Left lung (tissue), 10 donors: ENCODE results near the gene ARHGAP28. TPM values are rescaled to one million over a fixed set of nuclear protein-coding genes. Genes with fewer than 3 reads are reported as not detected.

Experiments
- ATAC-seq: fragments of 200-7000 bp; cut with Tn5 transposase; one replicate; pipeline ENCODE4 v1.9.1; 2020; ENCODE audit warnings: moderate library complexity
- DNase-seq, 4 donors: peaks; one replicate each; pipeline ENCODE4 v3.0.0-alpha.2; 2013 to 2020
- H3K27ac ChIP-seq, 2 donors: fragments of 200-600 bp; sonication (generic) in 1 of 2; one replicate each; pipeline versions ENCODE4 v1.5.0 to v1.8.0; 2020 to 2021
- H3K27me3 ChIP-seq, 2 donors: fragments of 200-600 bp; sonication (generic) in 1 of 2; one replicate each; pipeline versions ENCODE4 v1.5.0 to v1.8.0; 2020 to 2021
- H3K36me3 ChIP-seq, 2 donors: fragments of 200-600 bp; sonication (generic) in 1 of 2; one replicate each; pipeline versions ENCODE4 v1.5.0 to v1.8.0; 2020 to 2021
- H3K4me1 ChIP-seq, 2 donors: fragments of 200-600 bp; one replicate each; pipeline ENCODE4 v1.8.0; 2021
- H3K4me3 ChIP-seq, 2 donors: fragments of 200-600 bp; sonication (generic) in 1 of 2; one replicate each; pipeline versions ENCODE4 v1.5.0 to v1.8.0; 2020 to 2021; ENCODE audit warnings: mild to moderate bottlenecking in 1 of 2
- H3K9me3 ChIP-seq, 2 donors: fragments of 200-600 bp; sonication (generic) in 1 of 2; one replicate each; pipeline versions ENCODE4 v1.5.0 to v1.8.0; 2020 to 2021
- intact Hi-C, 2 donors: fragments of 100-400 bp; cut with DNase I; formaldehyde crosslinking; loops; one replicate each; pipeline versions ENCODE4 v1.11.2 to v1.14.2; 2022
- polyA plus RNA-seq, 6 donors: library from polyadenylated mRNA; unstranded; fragments of 120-200 nt; gene quantifications; one replicate each; pipeline ENCODE4 v1.2.1, GENCODE V29; 2013; ENCODE audit not compliant: insufficient read length in 6 of 6
- total RNA-seq, 2 donors: library from RNA; stranded (reverse); fragmentation: NEBNext Ultra II Directional; extraction: Animal tissue kit (Norgen Biotek cat#: 25700); gene quantifications; one replicate each; pipeline ENCODE4 v1.2.1, GENCODE V29; 2021
- TF ChIP-seq, protein P1 (sequence below), 2 donors: fragments of 200-600 bp; sonication (generic) in 1 of 2; IDR thresholded peaks; one replicate each; pipeline versions ENCODE4 v1.5.0 to v1.8.0; 2021; ENCODE audit warnings: antibody characterized with exemption in 2 of 2
- donor health status: DM: no; HTN: yes; CAD: no.
- donor health status: DM: no; HTN: no; CAD: no.

Gene ARHGAP28
- total and polyA plus RNA-seq, 8 donors: 16.6 to 262 (median 208) TPM

DNA sequence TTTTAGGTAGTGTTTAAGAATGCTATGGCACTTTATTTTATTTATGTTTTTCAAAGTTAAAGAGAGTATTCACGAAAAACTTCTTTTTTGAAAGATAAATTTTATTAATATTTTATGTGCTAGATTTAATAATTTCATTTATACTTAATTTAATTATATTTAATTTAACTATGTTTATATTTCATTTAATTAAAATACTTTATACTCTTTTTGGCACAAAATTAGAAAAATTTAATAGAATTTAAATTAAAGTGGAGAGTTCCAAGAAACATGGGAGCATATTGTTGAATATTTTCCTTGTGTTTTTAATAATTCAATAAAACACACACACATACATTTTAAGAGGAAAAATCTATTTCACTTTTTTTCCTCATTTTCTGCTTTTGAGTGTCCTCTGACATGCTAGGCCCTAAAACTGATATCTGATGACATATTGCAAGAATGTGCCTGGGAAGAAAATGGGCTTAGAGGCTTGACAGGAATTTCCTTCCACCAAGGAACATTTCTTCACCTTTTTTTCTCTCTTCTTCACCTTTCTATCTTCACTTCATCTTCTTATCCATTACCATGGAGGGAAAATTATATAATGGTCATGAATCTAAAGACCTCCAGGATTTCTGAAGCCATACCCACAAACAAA, 15.4 kb downstream of the ARHGAP28 start:
- no peaks in the 10 kb centered on the region for H3K36me3 ChIP-seq
- H3K27me3 ChIP-seq: no peaks in the 10 kb centered on the region
- H3K9me3 ChIP-seq: no peaks in the 10 kb centered on the region
- no peak for DNase-seq
- TF ChIP-seq, protein P1, sequence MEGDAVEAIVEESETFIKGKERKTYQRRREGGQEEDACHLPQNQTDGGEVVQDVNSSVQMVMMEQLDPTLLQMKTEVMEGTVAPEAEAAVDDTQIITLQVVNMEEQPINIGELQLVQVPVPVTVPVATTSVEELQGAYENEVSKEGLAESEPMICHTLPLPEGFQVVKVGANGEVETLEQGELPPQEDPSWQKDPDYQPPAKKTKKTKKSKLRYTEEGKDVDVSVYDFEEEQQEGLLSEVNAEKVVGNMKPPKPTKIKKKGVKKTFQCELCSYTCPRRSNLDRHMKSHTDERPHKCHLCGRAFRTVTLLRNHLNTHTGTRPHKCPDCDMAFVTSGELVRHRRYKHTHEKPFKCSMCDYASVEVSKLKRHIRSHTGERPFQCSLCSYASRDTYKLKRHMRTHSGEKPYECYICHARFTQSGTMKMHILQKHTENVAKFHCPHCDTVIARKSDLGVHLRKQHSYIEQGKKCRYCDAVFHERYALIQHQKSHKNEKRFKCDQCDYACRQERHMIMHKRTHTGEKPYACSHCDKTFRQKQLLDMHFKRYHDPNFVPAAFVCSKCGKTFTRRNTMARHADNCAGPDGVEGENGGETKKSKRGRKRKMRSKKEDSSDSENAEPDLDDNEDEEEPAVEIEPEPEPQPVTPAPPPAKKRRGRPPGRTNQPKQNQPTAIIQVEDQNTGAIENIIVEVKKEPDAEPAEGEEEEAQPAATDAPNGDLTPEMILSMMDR (IDR thresholded peaks at IDR 0.05): no peak
- no peak overlapping the region for H3K27ac ChIP-seq
- no peak overlapping the region for H3K4me3 ChIP-seq
- intact Hi-C loops: no loop called here
- H3K4me1 ChIP-seq: peaks cover 0 to 3% of the 10 kb centered on the region in 2 donors
- no peak for ATAC-seq

DNA sequence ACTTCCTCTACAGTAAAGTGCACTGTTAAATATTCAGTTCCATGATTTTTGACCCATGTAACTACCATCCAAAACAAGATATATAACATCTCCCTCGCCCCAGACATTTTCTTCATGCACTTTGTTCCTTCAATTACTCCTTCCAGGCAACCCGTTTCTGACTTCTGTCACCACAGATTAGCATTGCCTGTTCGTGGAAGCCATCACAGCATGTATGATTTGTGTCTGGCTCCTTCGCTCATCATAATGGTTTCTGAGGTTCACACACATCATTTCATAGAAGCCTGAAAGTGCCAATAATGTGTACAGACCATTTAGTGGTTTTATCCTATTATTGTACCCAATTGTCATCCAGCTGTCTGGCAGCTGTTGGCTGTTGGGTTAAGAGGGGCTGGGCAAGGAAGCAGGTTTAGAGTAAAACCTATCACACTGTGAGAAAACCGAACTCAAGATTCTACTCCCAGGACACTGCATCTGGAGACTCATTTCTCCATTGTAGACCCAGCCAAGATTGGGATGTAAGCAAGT, 16.1 kb downstream of the ARHGAP28 start:
- TF ChIP-seq, protein P1 (IDR thresholded peaks at IDR 0.05): no peak
- DNase-seq: no peak
- Histone ChIP-seq H3K27ac (no peak overlapping the region), H3K36me3 (no peaks in the 10 kb centered on the region), H3K4me3 (no peak overlapping the region), H3K27me3 (no peaks in the 10 kb centered on the region), H3K9me3 (peaks cover 0 to 3% of the 10 kb centered on the region in 2 donors), H3K4me1 (peaks cover 0 to 3% of the 10 kb centered on the region in 2 donors)
- no peak for ATAC-seq
- intact Hi-C loops: no loop called here

DNA sequence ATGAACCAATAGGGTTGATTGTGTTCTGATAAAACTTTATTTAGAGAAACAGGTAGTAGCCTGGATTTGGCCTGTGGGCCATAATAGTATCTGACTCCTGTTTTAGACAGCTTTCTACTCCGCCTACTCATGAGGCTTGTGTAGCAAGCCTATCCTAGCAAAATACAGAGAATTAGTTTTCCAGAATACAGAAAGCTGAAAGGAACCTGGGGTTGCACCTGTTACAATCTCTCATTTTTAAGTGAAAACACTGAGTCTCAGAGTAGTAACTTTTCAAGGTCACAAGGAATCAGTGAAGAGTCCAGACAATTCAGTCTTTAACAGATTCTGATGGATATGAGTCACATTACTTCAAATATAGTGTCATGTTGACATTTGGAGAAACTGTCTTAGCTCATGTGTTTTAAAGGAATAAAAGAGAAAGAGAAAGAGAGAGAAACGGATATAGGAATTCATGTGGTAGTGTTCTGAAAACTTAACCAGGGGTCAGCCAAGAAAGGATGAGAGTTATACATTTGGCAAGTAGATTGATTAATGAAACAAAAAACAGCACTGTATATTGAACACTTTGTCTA, 17.0 kb downstream of the ARHGAP28 start:
- TF ChIP-seq, protein P1 (IDR thresholded peaks at IDR 0.05): no peak
- no peak for ATAC-seq
- peaks cover 0 to 4% of the 10 kb centered on the region in 2 donors for H3K4me1 ChIP-seq
- H3K9me3 ChIP-seq: peaks cover 0 to 3% of the 10 kb centered on the region in 2 donors
- H3K27me3 ChIP-seq: no peaks in the 10 kb centered on the region
- no peak overlapping the region for H3K27ac ChIP-seq
- H3K4me3 ChIP-seq: no peak overlapping the region
- H3K36me3 ChIP-seq: no peaks in the 10 kb centered on the region
- DNase-seq: no peak
- intact Hi-C loops: no loop called here

DNA sequence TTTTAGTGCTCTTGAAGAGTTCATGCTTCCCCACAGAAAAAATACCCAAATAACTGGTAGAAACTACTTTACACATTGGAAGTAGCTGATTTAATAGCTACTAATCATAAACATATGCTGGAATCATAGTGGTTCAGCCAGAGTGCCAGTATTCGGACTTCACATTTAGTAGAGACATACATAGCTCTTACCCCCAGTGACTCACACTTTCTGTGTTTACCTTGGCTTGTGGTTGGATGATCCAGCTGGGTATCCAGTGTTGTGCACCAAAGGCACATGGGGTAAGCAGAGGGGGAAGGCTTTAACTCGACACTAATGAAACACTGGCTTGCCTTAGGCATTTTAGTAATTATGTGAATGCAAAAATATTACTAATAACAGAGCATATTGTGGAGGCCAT, 18.1 kb downstream of the ARHGAP28 start:
- no peak overlapping the region for H3K4me3 ChIP-seq
- TF ChIP-seq, protein P1 (IDR thresholded peaks at IDR 0.05): no peak
- peaks cover 0 to 3% of the 10 kb centered on the region in 2 donors for H3K4me1 ChIP-seq
- DNase-seq: no peak
- peaks cover 0 to 3% of the 10 kb centered on the region in 2 donors for H3K9me3 ChIP-seq
- no peaks in the 10 kb centered on the region for H3K27me3 ChIP-seq
- peak; percentile 60 for ATAC-seq
- no peak overlapping the region for H3K27ac ChIP-seq
- H3K36me3 ChIP-seq: no peaks in the 10 kb centered on the region
- intact Hi-C loops: no loop called here

DNA sequence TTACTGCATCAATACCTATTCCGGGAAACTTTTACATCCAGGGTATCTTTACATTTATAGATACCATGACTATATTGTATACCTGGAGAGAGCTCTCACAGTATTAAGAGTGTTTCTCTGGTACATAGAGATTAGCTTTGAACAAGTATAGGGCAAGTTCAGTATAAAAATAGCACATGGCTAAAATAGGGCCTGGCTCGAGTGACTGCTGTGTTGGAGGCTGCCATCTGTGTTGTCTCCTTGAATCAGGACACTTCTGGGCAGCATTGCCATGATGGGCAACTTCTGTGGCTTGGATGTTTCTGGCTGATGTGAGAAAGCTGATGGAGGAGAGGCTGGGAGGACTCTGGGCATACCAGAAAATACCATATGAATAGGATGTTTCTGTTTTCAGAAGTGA, 18.7 kb downstream of the ARHGAP28 start:
- H3K27me3 ChIP-seq: no peaks in the 10 kb centered on the region
- H3K4me1 ChIP-seq: peaks cover 0 to 3% of the 10 kb centered on the region in 2 donors
- ATAC-seq (no peak), DNase-seq (no peak)
- intact Hi-C loops: no loop called here
- H3K36me3 ChIP-seq: no peaks in the 10 kb centered on the region
- no peak overlapping the region for H3K4me3 ChIP-seq
- TF ChIP-seq, protein P1 (IDR thresholded peaks at IDR 0.05): no peak
- H3K9me3 ChIP-seq: peaks cover 0 to 3% of the 10 kb centered on the region in 2 donors
- no peak overlapping the region for H3K27ac ChIP-seq
